Lower lobe of right lung (tissue), 2 donors: Measurements from ENCODE around the gene CPNE5. TPM values are rescaled to one million over a fixed set of nuclear protein-coding genes. Genes with fewer than 3 reads are reported as not detected.

ENCODE experiments used
- ATAC-seq, 2 donors: fragments of 200-7000 bp; cut with Tn5 transposase; one replicate each; pipeline ENCODE4 v1.9.1; 2020 to 2022; ENCODE audit warnings: mild to moderate bottlenecking in 2 of 2, moderate library complexity in 2 of 2
- DNase-seq: peaks from one replicate; pipeline ENCODE4 v3.0.0-alpha.2; 2020
- H3K27ac ChIP-seq: fragments of 200-600 bp; one replicate; pipeline ENCODE4 v1.8.0; 2022
- H3K27me3 ChIP-seq: fragments of 200-600 bp; one replicate; pipeline ENCODE4 v1.8.0; 2022; ENCODE audit warnings: low read depth
- H3K36me3 ChIP-seq: fragments of 200-600 bp; one replicate; pipeline ENCODE4 v1.8.0; 2022; ENCODE audit warnings: mild to moderate bottlenecking
- H3K4me1 ChIP-seq: fragments of 200-600 bp; one replicate; pipeline ENCODE4 v1.8.0; 2022
- H3K4me3 ChIP-seq: fragments of 200-600 bp; one replicate; pipeline ENCODE4 v1.8.0; 2022; ENCODE audit warnings: mild to moderate bottlenecking
- H3K9me3 ChIP-seq: fragments of 200-600 bp; one replicate; pipeline ENCODE4 v1.8.0; 2022
- intact Hi-C: fragments of 100-400 bp; cut with DNase I; formaldehyde crosslinking; loops from one replicate; pipeline ENCODE4 v1.11.0; 2022
- total RNA-seq: library from RNA; stranded (reverse); fragmentation: NEBNext Ultra II Directional; extraction: Animal tissue kit (Norgen Biotek cat#: 25700); gene quantifications from one replicate; pipeline ENCODE4 v1.2.1, GENCODE V29; 2021
- TF ChIP-seq, protein P1 (sequence below): fragments of 200-600 bp; IDR thresholded peaks from one replicate; pipeline ENCODE4 v1.8.0; 2022; ENCODE audit warnings: antibody characterized with exemption, mild to moderate bottlenecking
- donor health status: DM: no; HTN: yes; CAD: no; lungs with severe emphysema.

CPNE5 gene
- total RNA-seq, 1 donor from 2014 or later = 2.4 TPM

DNA sequence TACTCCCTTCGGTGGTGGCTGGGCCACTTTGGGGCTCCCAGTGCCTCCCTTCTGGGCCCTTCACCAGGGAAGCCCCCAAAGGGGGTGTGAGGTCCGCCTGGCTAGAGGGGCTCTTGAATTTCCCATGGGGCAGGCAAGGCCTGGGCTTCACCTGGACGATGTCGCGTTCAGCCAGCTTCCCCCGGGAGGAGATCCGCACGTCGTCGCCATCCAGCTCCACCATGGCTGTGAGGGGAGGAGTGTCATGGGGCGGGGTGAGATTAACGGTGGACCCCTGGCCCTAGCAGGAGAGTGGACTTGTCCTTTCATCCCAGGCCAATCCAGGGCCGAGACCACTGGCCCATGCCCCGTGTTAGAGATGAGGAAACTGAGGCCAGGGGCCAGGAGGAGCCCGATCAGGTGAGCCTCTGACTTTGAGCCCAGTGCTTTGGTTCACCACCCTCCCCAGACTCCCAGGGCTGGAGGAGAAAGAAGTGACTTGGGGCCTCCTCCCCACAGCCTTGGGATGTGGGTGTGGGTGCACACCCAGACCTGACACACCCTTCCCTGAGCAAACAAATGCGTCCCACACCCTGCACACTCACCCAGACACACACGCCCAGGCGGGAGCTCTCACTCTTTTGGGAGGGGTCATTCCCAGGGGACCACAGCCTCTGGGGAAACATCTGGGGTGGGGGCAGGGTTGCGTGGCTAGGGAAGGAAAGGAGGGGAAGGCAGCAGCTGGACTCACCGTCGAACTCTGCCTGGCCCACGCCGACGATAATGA is 95.5 kb downstream of the CPNE5 start:
- intact Hi-C loops = no loop called here
- Histone ChIP-seq H3K36me3 (no peaks in the 10 kb centered on the region), H3K4me1 (peaks cover 8% of the 10 kb centered on the region), H3K27me3 (no peaks in the 10 kb centered on the region), H3K27ac (no peak overlapping the region), H3K4me3 (no peak overlapping the region), H3K9me3 (no peaks in the 10 kb centered on the region)
- TF ChIP-seq, protein P1, sequence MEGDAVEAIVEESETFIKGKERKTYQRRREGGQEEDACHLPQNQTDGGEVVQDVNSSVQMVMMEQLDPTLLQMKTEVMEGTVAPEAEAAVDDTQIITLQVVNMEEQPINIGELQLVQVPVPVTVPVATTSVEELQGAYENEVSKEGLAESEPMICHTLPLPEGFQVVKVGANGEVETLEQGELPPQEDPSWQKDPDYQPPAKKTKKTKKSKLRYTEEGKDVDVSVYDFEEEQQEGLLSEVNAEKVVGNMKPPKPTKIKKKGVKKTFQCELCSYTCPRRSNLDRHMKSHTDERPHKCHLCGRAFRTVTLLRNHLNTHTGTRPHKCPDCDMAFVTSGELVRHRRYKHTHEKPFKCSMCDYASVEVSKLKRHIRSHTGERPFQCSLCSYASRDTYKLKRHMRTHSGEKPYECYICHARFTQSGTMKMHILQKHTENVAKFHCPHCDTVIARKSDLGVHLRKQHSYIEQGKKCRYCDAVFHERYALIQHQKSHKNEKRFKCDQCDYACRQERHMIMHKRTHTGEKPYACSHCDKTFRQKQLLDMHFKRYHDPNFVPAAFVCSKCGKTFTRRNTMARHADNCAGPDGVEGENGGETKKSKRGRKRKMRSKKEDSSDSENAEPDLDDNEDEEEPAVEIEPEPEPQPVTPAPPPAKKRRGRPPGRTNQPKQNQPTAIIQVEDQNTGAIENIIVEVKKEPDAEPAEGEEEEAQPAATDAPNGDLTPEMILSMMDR = no peak
- DNase-seq = no peak
- ATAC-seq = no peak

DNA sequence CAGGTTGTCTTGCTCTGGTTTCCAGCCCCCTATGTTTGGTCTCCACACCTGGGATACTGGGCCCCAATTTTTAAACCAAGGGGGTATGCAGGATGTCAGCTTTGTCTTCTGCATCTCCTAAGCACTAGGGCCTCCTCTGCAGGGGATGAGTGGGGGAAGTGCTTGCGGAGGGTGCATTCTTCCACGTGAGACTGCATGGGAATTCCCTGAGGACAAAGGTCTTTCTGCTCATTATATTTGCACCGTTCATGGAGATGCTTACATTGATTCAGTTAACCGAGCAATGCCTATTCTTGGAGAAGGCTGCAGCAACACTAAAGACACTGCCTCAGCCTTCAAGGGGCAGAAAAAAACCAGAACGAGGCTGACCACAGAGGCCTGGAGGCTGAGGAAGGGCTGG is 96.2 kb downstream of the CPNE5 start:
- Histone ChIP-seq H3K4me1 (peaks cover 8% of the 10 kb centered on the region), H3K27me3 (no peaks in the 10 kb centered on the region), H3K36me3 (no peaks in the 10 kb centered on the region), H3K27ac (no peak overlapping the region), H3K4me3 (no peak overlapping the region), H3K9me3 (no peaks in the 10 kb centered on the region)
- TF ChIP-seq, protein P1 = no peak
- intact Hi-C loops = no loop called here
- no peak for ATAC-seq
- DNase-seq = no peak

DNA sequence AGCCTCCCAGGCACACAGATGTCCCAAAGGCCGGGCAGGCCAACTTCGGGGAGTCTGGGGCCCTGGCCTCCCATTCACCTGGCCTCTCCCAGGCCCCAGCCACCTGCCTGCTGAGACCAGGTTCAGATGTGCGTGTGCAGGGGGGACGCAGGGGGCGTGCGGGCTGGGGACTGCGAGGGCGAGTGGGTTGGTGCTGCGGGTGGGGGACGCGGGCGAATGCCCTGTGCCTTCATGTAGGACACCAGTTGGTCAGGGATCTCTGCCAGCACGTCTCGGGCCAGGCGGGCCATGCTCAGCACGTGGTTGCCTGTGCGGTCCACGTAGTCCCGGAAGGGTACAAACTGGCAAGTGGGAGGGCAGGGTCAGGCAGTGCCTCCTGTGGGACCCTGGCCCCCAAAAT is 97.1 kb downstream of the CPNE5 start:
- Histone ChIP-seq H3K4me3 (no peak overlapping the region), H3K9me3 (no peaks in the 10 kb centered on the region), H3K27ac (no peak overlapping the region), H3K4me1 (peaks cover 8% of the 10 kb centered on the region), H3K27me3 (no peaks in the 10 kb centered on the region), H3K36me3 (no peaks in the 10 kb centered on the region)
- intact Hi-C loops = no loop called here
- ATAC-seq (no peak), DNase-seq (no peak)
- TF ChIP-seq, protein P1 = no peak

DNA sequence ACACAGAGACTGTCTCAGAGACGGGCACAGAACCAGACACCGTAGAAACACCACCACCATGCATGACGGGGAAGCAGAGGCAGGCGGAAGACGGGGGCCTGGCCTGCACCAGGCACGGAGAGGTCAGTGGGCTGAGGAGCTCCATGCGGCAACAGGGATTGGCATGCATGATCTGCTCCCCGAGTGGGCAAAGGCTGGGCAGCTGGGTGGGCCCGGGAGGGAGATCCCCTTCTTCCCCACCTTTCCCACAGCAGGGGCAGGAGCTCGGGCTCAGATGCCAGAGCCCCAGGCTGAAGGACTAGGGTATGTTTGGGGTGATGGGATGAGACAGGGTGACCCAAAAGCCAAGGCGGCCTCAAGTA is 98.4 kb downstream of the CPNE5 start:
- Histone ChIP-seq H3K4me1 (peaks cover 15% of the 10 kb centered on the region), H3K27ac (no peak overlapping the region), H3K9me3 (no peaks in the 10 kb centered on the region), H3K4me3 (no peak overlapping the region), H3K36me3 (no peaks in the 10 kb centered on the region), H3K27me3 (no peaks in the 10 kb centered on the region)
- intact Hi-C loops = no loop called here
- TF ChIP-seq, protein P1 = no peak
- DNase-seq (no peak), ATAC-seq (no peak)

DNA sequence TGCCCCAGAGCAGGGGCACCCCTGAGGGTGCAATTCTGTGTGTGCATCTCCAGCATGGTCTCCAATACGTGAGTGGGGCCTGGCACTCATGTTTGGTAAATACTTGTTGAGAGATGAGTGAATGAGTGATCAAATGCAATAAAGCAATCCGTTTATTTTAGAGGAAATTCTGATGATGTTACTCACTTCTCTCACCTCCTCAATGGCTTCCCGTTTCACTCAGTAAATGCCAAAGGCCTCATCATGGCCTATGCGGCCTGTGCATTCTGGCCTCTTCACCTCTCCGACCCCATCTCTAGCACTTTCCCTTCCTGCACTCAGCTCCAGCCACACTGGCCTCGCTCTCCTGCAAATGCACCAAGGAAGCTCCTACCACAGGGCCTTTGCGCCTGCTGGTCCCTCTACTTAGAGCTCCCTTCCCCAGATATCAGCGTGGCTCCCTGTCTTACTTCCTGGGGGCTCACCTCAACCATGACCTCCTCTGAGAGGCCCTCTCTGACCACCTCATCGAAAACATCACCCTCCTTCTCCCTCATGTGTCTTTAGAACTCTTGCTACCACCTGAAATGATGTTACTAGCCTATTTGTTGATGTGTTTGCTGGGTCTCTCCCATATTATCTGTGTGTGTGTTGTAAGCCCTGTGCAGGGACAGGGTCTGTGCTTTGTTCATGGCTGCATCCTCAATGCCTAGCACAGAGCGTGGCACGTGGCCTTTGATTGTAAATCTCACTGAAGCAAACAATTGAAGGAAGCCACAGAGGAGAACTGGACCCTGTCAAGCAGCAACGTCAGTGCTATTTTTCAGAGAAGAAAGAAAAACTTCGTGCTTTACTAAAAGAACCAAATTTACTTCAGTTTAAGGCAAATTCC is 99.1 kb downstream of the CPNE5 start:
- no peak for DNase-seq
- H3K27ac ChIP-seq = no peak overlapping the region
- intact Hi-C loops = no loop called here

More for the DNA sequence above, 99.1 kb downstream of the CPNE5 start:
- Histone ChIP-seq H3K36me3 (no peaks in the 10 kb centered on the region), H3K4me1 (peaks cover 21% of the 10 kb centered on the region), H3K27me3 (no peaks in the 10 kb centered on the region), H3K4me3 (no peak overlapping the region), H3K9me3 (no peaks in the 10 kb centered on the region)
- no peak for ATAC-seq
- TF ChIP-seq, protein P1 = no peak
